B cell (primary cell): ENCODE results near the gene RGS6. TPM values are rescaled to one million over a fixed set of nuclear protein-coding genes. Genes with fewer than 3 reads are reported as not detected.

ENCODE experiments used
- ATAC-seq: fragments of 200-7000 bp; cut with Tn5 transposase; one replicate; pipeline ENCODE4 v1.10.0; 2021; ENCODE audit warnings: low read depth, mild to moderate bottlenecking, moderate number of reproducible peaks, moderate library complexity
- CTCF ChIA-PET: fragments of 350-600 bp; sonication (Branson Sonifier 250); formaldehyde crosslinking; loops from one replicate; lab custom pipeline; 2021; ENCODE audit warnings: antibody characterized with exemption, inconsistent platforms; lab: Charles Lee
- POLR2A ChIA-PET: fragments of 350-600 bp; sonication (Branson Sonifier 250); formaldehyde crosslinking; loops from one replicate; lab custom pipeline; 2021; ENCODE audit warnings: antibody characterized with exemption; lab: Charles Lee
- DNase-seq: peaks from one replicate; pipeline ENCODE4 v3.0.0; 2013
- H2AFZ ChIP-seq: 2 replicates; pipeline ENCODE4 v1.6.1; 2012; ENCODE audit warnings: mild to moderate bottlenecking, low read depth, low read length; ENCODE audit not compliant: insufficient read depth, poor library complexity, severe bottlenecking
- H3K27ac ChIP-seq, 2 donors: 1 replicate in 1 of 2; 2 replicates in 1 of 2; pipeline ENCODE4 v1.5.1; 2012 to 2013; ENCODE audit warnings: low read length in 2 of 2, mild to moderate bottlenecking in 2 of 2, moderate library complexity in 1 of 2
- H3K27me3 ChIP-seq, 4 experiments: fragments of 200-600 bp in 1 of 4; sonication (generic) in 1 of 4; replicated peaks in 1 of 4; 1 replicate in 2 of 4; 2 replicates in 2 of 4; pipeline versions ENCODE4 v1.6.1 to v1.7.0; 2013 to 2016; ENCODE audit warnings: low read length in 3 of 4, mild to moderate bottlenecking in 2 of 4, mixed read lengths in 1 of 4, moderate library complexity in 1 of 4; ENCODE audit not compliant: insufficient read depth in 4 of 4, control insufficient read depth in 3 of 4; ENCODE audit errors: control extremely low read depth in 1 of 4
- H3K36me3 ChIP-seq, 2 experiments: replicated peaks in 1 of 2; 1 replicate in 1 of 2; 2 replicates in 1 of 2; pipeline versions ENCODE4 v1.6.1 to v1.7.1; 2013; ENCODE audit warnings: low read length in 1 of 2; ENCODE audit not compliant: insufficient read depth in 2 of 2, control insufficient read depth in 1 of 2; ENCODE audit errors: control extremely low read depth in 1 of 2, extremely low read depth in 1 of 2
- H3K4me1 ChIP-seq, 2 donors: fragments of 200-600 bp in 1 of 2; sonication (generic) in 1 of 2; 1 replicate in 1 of 2; 2 replicates in 1 of 2; pipeline versions ENCODE4 v1.5.1 to v1.6.1; 2013 to 2017; ENCODE audit warnings: low read length in 2 of 2; ENCODE audit not compliant: control insufficient read depth in 2 of 2, insufficient read depth in 2 of 2
- H3K4me2 ChIP-seq: replicated peaks from 2 replicates; pipeline ENCODE3; 2012; ENCODE audit warnings: mild to moderate bottlenecking, low read depth, low read length; ENCODE audit not compliant: poor library complexity, severe bottlenecking
- H3K4me3 ChIP-seq, 5 experiments: fragments of 200-600 bp in 1 of 5; sonication (generic) in 1 of 5; 1 replicate in 3 of 5; 2 replicates in 2 of 5; pipeline versions ENCODE4 v1.5.1 to v1.7.0; 2011 to 2016; ENCODE audit warnings: low read length in 4 of 5, mild to moderate bottlenecking in 4 of 5, low read depth in 2 of 5, control low read depth in 1 of 5, moderate library complexity in 1 of 5; ENCODE audit not compliant: insufficient read depth in 1 of 5; ENCODE audit errors: control extremely low read depth in 1 of 5, extremely low read depth in 1 of 5
- H3K79me2 ChIP-seq: fragments of 200-600 bp; sonication (generic); one replicate; pipeline ENCODE4 v1.6.0; 2016; ENCODE audit warnings: low read length; ENCODE audit not compliant: control insufficient read depth, insufficient read depth
- H3K9ac ChIP-seq: fragments of 200-600 bp; sonication (generic); 2 replicates; pipeline ENCODE4 v1.6.1; 2017; ENCODE audit warnings: mild to moderate bottlenecking, low read length, moderate library complexity
- H3K9me3 ChIP-seq, 3 donors: one replicate each; pipeline versions ENCODE4 v1.6.1 to v1.7.1; 2013; ENCODE audit warnings: low read length in 2 of 3; ENCODE audit not compliant: control insufficient read depth in 2 of 3, insufficient read depth in 1 of 3; ENCODE audit errors: control extremely low read depth in 1 of 3
- H4K20me1 ChIP-seq: 2 replicates; pipeline ENCODE4 v1.6.0; 2012; ENCODE audit warnings: mild to moderate bottlenecking, low read length; ENCODE audit not compliant: insufficient read depth, control insufficient read depth, poor library complexity, severe bottlenecking
- H3K27ac Mint-ChIP-seq: one replicate; pipeline ENCODE4 v1.8.0; 2021; ENCODE audit warnings: mixed read lengths
- H3K27me3 Mint-ChIP-seq: one replicate; pipeline ENCODE4 v1.8.0; 2021; ENCODE audit warnings: mixed read lengths
- H3K4me1 Mint-ChIP-seq: one replicate; pipeline ENCODE4 v1.8.0; 2021; ENCODE audit warnings: mixed read lengths
- H3K4me3 Mint-ChIP-seq: one replicate; pipeline ENCODE4 v1.8.0; 2021; ENCODE audit warnings: mixed read lengths
- H3K9me3 Mint-ChIP-seq: one replicate; pipeline ENCODE4 v1.8.0; 2022; ENCODE audit warnings: mixed read lengths; ENCODE audit not compliant: insufficient read depth
- EZH2 ChIP-seq: IDR thresholded peaks from 2 replicates; pipeline ENCODE4 v1.6.1; 2012; ENCODE audit warnings: borderline replicate concordance, low read depth, mild to moderate bottlenecking, moderate library complexity, low read length; ENCODE audit not compliant: insufficient read depth, poor library complexity, severe bottlenecking
- WGBS: methylation state at CpG from one replicate; pipeline ENCODE4 v1.1.5; 2013; ENCODE audit warnings: missing lambda C conversion rate; ENCODE audit not compliant: insufficient coverage; 5-methylcytosine and 5-hydroxymethylcytosine counted together
- intact Hi-C: fragments of 100-400 bp; cut with micrococcal nuclease; formaldehyde crosslinking; loops from one replicate; pipeline ENCODE4 v1.10.0; 2022
- polyA plus RNA-seq: library from polyadenylated mRNA; depleted of rRNA; stranded (reverse); fragments of >200 nt; gene quantifications from 2 replicates; pipeline ENCODE4 v1.2.3, GENCODE V29; 2012
- total RNA-seq, 2 donors: library from RNA; stranded (reverse); fragments of 120-200 nt in 1 of 2; gene quantifications; 1 replicate in 1 of 2; 2 replicates in 1 of 2; pipeline versions ENCODE4 v1.2.3 to v1.2.4, GENCODE V29; 2013 to 2022
- TF ChIP-seq, protein P1 (sequence below): fragments of 200-600 bp; IDR thresholded peaks from one replicate; pipeline ENCODE4 v1.8.0; 2022; ENCODE audit warnings: antibody characterized with exemption, mild to moderate bottlenecking

RGS6 gene
- total and polyA plus RNA-seq, 2 donors (not counting 1 experiment from before 2014, with no cell fraction given): 0.07 TPM; not detected in 1

GRCh38 chr14:72600551-72601330 lies 668.5 kb downstream of the RGS6 start:
- Histone ChIP-seq H3K27ac (no peak overlapping the region), H3K27me3 (peaks cover 0 to 11% (median 0%) of the 10 kb centered on the region in 4 experiments), H3K4me2 (no peak overlapping the region), H3K36me3 (no peaks in the 10 kb centered on the region), H3K9me3 (peaks cover 0 to 20% (median 0%) of the 10 kb centered on the region in 3 donors), H3K79me2 (no peaks in the 10 kb centered on the region), H2AFZ (no peak overlapping the region), H3K4me3 (no peak overlapping the region), H4K20me1 (no peaks in the 10 kb centered on the region), H3K9ac (no peak overlapping the region), H3K4me1 (peaks cover 24 to 35% of the 10 kb centered on the region in 2 donors)
- no peak overlapping the region for H3K4me3 Mint-ChIP-seq
- WGBS: 70% methylated on average over 6 of the region's 9 CpGs
- H3K9me3 Mint-ChIP-seq: no peaks in the 10 kb centered on the region
- ChIA-PET CTCF (interaction anchor here (0.6 kb wide), 1 partner anchor 216 kb away, joined by 3 read pairs; no protein-coding TSS in a partner anchor), POLR2A (no interaction called here)
- TF ChIP-seq, protein P1, sequence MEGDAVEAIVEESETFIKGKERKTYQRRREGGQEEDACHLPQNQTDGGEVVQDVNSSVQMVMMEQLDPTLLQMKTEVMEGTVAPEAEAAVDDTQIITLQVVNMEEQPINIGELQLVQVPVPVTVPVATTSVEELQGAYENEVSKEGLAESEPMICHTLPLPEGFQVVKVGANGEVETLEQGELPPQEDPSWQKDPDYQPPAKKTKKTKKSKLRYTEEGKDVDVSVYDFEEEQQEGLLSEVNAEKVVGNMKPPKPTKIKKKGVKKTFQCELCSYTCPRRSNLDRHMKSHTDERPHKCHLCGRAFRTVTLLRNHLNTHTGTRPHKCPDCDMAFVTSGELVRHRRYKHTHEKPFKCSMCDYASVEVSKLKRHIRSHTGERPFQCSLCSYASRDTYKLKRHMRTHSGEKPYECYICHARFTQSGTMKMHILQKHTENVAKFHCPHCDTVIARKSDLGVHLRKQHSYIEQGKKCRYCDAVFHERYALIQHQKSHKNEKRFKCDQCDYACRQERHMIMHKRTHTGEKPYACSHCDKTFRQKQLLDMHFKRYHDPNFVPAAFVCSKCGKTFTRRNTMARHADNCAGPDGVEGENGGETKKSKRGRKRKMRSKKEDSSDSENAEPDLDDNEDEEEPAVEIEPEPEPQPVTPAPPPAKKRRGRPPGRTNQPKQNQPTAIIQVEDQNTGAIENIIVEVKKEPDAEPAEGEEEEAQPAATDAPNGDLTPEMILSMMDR: no peak
- no peak for TF ChIP-seq EZH2
- intact Hi-C loops: no loop called here
- DNase-seq: no peak
- H3K27ac Mint-ChIP-seq: no peak overlapping the region
- peaks cover 38% of the 10 kb centered on the region for H3K4me1 Mint-ChIP-seq
- peaks cover 10% of the 10 kb centered on the region for H3K27me3 Mint-ChIP-seq
- ATAC-seq: no peak

DNA sequence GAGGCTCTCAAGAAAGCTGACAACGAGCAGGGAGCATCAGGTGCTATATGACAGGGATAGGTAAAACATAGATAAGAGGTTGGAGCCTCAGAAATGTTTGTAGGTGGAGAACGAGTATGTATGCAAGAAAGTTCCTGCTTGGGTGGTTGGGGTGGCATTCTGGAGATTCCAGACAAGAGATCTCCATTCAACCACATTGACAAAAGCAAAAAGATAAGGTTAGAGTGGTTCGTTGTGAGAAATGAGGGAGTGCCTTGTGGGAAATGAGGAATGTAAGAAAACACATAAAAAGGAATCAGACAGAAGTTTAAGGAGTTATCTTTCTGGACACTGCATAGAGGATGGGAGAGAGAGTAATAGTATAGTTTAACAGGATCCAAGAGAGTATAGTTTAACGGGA lies 671.4 kb downstream of the RGS6 start:
- intact Hi-C loops: no loop called here
- no peak overlapping the region for H3K4me2 ChIP-seq
- H3K27ac ChIP-seq: no peak overlapping the region
- H2AFZ ChIP-seq: no peak overlapping the region
- H3K4me1 Mint-ChIP-seq: peaks cover 17% of the 10 kb centered on the region
- H3K27ac Mint-ChIP-seq: no peak overlapping the region
- ChIA-PET POLR2A (no interaction called here), CTCF (no interaction called here)
- H3K9me3 Mint-ChIP-seq: no peaks in the 10 kb centered on the region
- H4K20me1 ChIP-seq: no peaks in the 10 kb centered on the region
- H3K9ac ChIP-seq: no peak overlapping the region
- DNase-seq (no peak), ATAC-seq (no peak)
- no peak overlapping the region for H3K4me3 Mint-ChIP-seq
- H3K27me3 ChIP-seq: peaks cover 0 to 11% (median 0%) of the 10 kb centered on the region in 4 experiments
- no peaks in the 10 kb centered on the region for H3K36me3 ChIP-seq
- no peaks in the 10 kb centered on the region for H3K79me2 ChIP-seq
- 89% methylated on average over 1 of the region's 4 CpGs for WGBS
- H3K27me3 Mint-ChIP-seq: peaks cover 10% of the 10 kb centered on the region
- peaks cover 10 to 19% of the 10 kb centered on the region in 2 donors for H3K4me1 ChIP-seq
- TF ChIP-seq EZH2: no peak
- peaks cover 0 to 12% (median 0%) of the 10 kb centered on the region in 3 donors for H3K9me3 ChIP-seq
- H3K4me3 ChIP-seq: no peak overlapping the region
